ENCODE data around the gene PSMC3. TPM values are rescaled to one million over a fixed set of nuclear protein-coding genes. Genes with fewer than 3 reads are reported as not detected.

Gene PSMC3
- total and polyA plus RNA-seq, 9 of the 15 experiments (the other 6 are each of a cell fraction or from before 2014, with no cell fraction given): 44.3 to 324 (median 240) TPM

GRCh38 chr11:47407746-47408590, 18.3 kb downstream of the PSMC3 start, which contains the start of gene SLC39A13 (continued):
- no peak for TF ChIP-seq CEBPG (CRISPR knock-in tag; IDR thresholded peaks at IDR 0.05)
- TF ChIP-seq CEBPG (tag; conservative IDR thresholded peaks at IDR 0.05 in 1 of 2, IDR thresholded peaks at IDR 0.05 in 1 of 2): no peak
- TF ChIP-seq, protein P1, sequence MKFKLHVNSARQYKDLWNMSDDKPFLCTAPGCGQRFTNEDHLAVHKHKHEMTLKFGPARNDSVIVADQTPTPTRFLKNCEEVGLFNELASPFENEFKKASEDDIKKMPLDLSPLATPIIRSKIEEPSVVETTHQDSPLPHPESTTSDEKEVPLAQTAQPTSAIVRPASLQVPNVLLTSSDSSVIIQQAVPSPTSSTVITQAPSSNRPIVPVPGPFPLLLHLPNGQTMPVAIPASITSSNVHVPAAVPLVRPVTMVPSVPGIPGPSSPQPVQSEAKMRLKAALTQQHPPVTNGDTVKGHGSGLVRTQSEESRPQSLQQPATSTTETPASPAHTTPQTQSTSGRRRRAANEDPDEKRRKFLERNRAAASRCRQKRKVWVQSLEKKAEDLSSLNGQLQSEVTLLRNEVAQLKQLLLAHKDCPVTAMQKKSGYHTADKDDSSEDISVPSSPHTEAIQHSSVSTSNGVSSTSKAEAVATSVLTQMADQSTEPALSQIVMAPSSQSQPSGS (CRISPR knock-in tag; IDR thresholded peaks at IDR 0.05): 0 out of 2 replicates have a peak, but pooled peaks have one; percentile 29
- TF ChIP-seq HDAC3 (IDR thresholded peaks at IDR 0.05; ENCODE audit: borderline replicate concordance, partially characterized antibody): no peak
- TF ChIP-seq PRPF4 (IDR thresholded peaks at IDR 0.05; ENCODE audit: insufficient read depth, low read depth, low read length, poor library complexity, severe bottlenecking): peak; percentile 45
- peak; percentile 97 for TF ChIP-seq ETV5 (CRISPR knock-in tag; IDR thresholded peaks at IDR 0.05; ENCODE audit: low read depth)
- TF ChIP-seq, protein P2, sequence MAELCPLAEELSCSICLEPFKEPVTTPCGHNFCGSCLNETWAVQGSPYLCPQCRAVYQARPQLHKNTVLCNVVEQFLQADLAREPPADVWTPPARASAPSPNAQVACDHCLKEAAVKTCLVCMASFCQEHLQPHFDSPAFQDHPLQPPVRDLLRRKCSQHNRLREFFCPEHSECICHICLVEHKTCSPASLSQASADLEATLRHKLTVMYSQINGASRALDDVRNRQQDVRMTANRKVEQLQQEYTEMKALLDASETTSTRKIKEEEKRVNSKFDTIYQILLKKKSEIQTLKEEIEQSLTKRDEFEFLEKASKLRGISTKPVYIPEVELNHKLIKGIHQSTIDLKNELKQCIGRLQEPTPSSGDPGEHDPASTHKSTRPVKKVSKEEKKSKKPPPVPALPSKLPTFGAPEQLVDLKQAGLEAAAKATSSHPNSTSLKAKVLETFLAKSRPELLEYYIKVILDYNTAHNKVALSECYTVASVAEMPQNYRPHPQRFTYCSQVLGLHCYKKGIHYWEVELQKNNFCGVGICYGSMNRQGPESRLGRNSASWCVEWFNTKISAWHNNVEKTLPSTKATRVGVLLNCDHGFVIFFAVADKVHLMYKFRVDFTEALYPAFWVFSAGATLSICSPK (IDR thresholded peaks at IDR 0.05; ENCODE audit: borderline replicate concordance): no peak
- TF ChIP-seq, protein P3, sequence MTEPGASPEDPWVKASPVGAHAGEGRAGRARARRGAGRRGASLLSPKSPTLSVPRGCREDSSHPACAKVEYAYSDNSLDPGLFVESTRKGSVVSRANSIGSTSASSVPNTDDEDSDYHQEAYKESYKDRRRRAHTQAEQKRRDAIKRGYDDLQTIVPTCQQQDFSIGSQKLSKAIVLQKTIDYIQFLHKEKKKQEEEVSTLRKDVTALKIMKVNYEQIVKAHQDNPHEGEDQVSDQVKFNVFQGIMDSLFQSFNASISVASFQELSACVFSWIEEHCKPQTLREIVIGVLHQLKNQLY (CRISPR knock-in tag; conservative IDR thresholded peaks at IDR 0.05): no peak
- no peak for TF ChIP-seq DLX4 (CRISPR knock-in tag; IDR thresholded peaks at IDR 0.05)
- no peak for TF ChIP-seq KAT8 (IDR thresholded peaks at IDR 0.05; ENCODE audit: low read depth)
- peak; percentile 96 for TF ChIP-seq SMAD4 (CRISPR knock-in tag; conservative IDR thresholded peaks at IDR 0.05)
- TF ChIP-seq POLR3G (IDR thresholded peaks at IDR 0.05; ENCODE audit: extremely low read depth, insufficient read length, insufficient replicate concordance): no peak
- TF ChIP-seq SREBF1 (IDR thresholded peaks at IDR 0.05; ENCODE audit: borderline replicate concordance, low read depth, low read length): peak; percentile 52; the same call in 1 of the 2 replicates
- peak; percentile 51 for TF ChIP-seq BHLHE40 (IDR thresholded peaks at IDR 0.05; ENCODE audit: low read length)
- no peak for TF ChIP-seq ZNF12 (CRISPR knock-in tag; IDR thresholded peaks at IDR 0.05)
- no peak for TF ChIP-seq SAFB2 (IDR thresholded peaks at IDR 0.05; ENCODE audit: borderline replicate concordance, low read depth, low read length, severe bottlenecking)
- TF ChIP-seq ATF3 (IDR thresholded peaks at IDR 0.05): peak; percentile 69
- peak; percentile 87 for TF ChIP-seq ATF3 (CRISPR knock-in tag; conservative IDR thresholded peaks at IDR 0.05)
- no peak for TF ChIP-seq HNRNPH1 (optimal IDR thresholded peaks at IDR 0.05; ENCODE audit: low read depth, low read length)
- TF ChIP-seq, protein P4, sequence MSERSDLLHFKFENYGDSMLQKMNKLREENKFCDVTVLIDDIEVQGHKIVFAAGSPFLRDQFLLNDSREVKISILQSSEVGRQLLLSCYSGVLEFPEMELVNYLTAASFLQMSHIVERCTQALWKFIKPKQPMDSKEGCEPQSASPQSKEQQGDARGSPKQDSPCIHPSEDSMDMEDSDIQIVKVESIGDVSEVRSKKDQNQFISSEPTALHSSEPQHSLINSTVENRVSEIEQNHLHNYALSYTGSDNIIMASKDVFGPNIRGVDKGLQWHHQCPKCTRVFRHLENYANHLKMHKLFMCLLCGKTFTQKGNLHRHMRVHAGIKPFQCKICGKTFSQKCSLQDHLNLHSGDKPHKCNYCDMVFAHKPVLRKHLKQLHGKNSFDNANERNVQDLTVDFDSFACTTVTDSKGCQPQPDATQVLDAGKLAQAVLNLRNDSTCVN (CRISPR knock-in tag; IDR thresholded peaks at IDR 0.05): no peak
